A549 (cell line): Measurements from ENCODE around the gene ADGRD1. TPM values are rescaled to one million over a fixed set of nuclear protein-coding genes. Genes with fewer than 3 reads are reported as not detected.

Experiments
- ATAC-seq, 2 experiments: fragments of 200-7000 bp in 1 of 2; fragments of >200 bp in 1 of 2; cut with Nextera tagmentation in 1 of 2; cut with Tn5 transposase in 1 of 2; 3 replicates each; pipeline versions ENCODE4 v1.8.0 to v1.9.1; 2018 to 2020; ENCODE audit warnings: mild to moderate bottlenecking in 1 of 2, moderate library complexity in 1 of 2
- CTCF ChIA-PET: fragments of 300-600 bp; sonication (Branson Sonifier 250); formaldehyde crosslinking; extraction: SDS; loops from one replicate; lab custom pipeline; 2021; ENCODE audit warnings: antibody characterized with exemption, inconsistent platforms; lab: Yijun Ruan, JAX
- POLR2A ChIA-PET: fragments of 350-600 bp; formaldehyde crosslinking; extraction: SDS; loops from one replicate; lab custom pipeline; 2021; ENCODE audit warnings: antibody characterized with exemption, inconsistent platforms; lab: Yijun Ruan, JAX
- DNase-seq, 2 experiments: peaks; one replicate each; pipeline versions ENCODE4 v3.0.0 to v3.0.0-alpha.2; 2011 to 2016; ENCODE audit warnings: low read depth in 1 of 2, low spot score in 1 of 2
- FAIRE-seq: peaks from 2 replicates; lab custom pipeline; 2011; peaks lifted over from hg19 to GRCh38; lab: Jason Lieb, UNC
- H3K27ac ChIP-seq, 2 experiments: fragments of >200 bp; sonication (Bioruptor Twin); formaldehyde crosslinking; 3 replicates each; pipeline ENCODE4 v1.5.1; 2016 to 2017
- H3K4me1 ChIP-seq: fragments of >200 bp; sonication (Bioruptor Twin); formaldehyde crosslinking; 3 replicates; pipeline ENCODE4 v1.6.1; 2016
- H3K4me2 ChIP-seq: fragments of >200 bp; sonication (Bioruptor Twin); formaldehyde crosslinking; 3 replicates; pipeline ENCODE4 v1.6.1; 2016
- H3K4me3 ChIP-seq: fragments of >200 bp; sonication (Bioruptor Twin); formaldehyde crosslinking; 3 replicates; pipeline ENCODE4 v1.5.1; 2016
- H3K9me3 ChIP-seq: fragments of >200 bp; sonication (Bioruptor Twin); formaldehyde crosslinking; 3 replicates; pipeline ENCODE4 v1.6.1; 2016
- CEBPB ChIP-seq, 2 experiments: fragments of >200 bp in 1 of 2; sonication (Bioruptor Twin) in 1 of 2; formaldehyde crosslinking in 1 of 2; IDR thresholded peaks; 2 replicates each; pipeline ENCODE4 v1.6.1; 2012 to 2016
- CHD2 ChIP-seq: fragments of 150-350 bp; IDR thresholded peaks from 2 replicates; pipeline ENCODE4 v1.6.1; 2014; ENCODE audit warnings: low read length; ENCODE audit not compliant: partially characterized antibody
- CHD4 ChIP-seq: fragments of 200-600 bp; sonication (generic); IDR thresholded peaks from 2 replicates; pipeline ENCODE4 v1.6.1; 2016; ENCODE audit warnings: antibody characterized with exemption, mild to moderate bottlenecking, borderline replicate concordance
- EHMT2 ChIP-seq: fragments of 200-600 bp; sonication (generic); IDR thresholded peaks from 2 replicates; pipeline ENCODE4 v1.6.1; 2016; ENCODE audit warnings: antibody characterized with exemption, low read depth, mild to moderate bottlenecking, moderate library complexity
- EP300 ChIP-seq, 2 experiments: fragments of >200 bp; sonication (Bioruptor Twin); formaldehyde crosslinking; IDR thresholded peaks; 2 replicates in 1 of 2; 3 replicates in 1 of 2; pipeline ENCODE4 v1.6.1; 2016 to 2017
- ESRRA ChIP-seq: fragments of 150-350 bp; IDR thresholded peaks from 2 replicates; pipeline ENCODE4 v1.6.1; 2014; ENCODE audit warnings: mild to moderate bottlenecking, low read length, borderline replicate concordance
- FOSL2 ChIP-seq, 2 experiments: fragments of 450-650 bp in 1 of 2; fragments of >200 bp in 1 of 2; sonication (Bioruptor Twin) in 1 of 2; formaldehyde crosslinking; IDR thresholded peaks; 2 replicates each; pipeline versions ENCODE4 v1.5.0 to v1.6.1; 2016 to 2020; ENCODE audit warnings: mild to moderate bottlenecking in 1 of 2, moderate library complexity in 1 of 2
- GATA3 ChIP-seq: IDR thresholded peaks from 2 replicates; pipeline ENCODE4 v1.6.1; 2012; ENCODE audit warnings: borderline replicate concordance
- HOXB13 ChIP-seq: fragments of 250-450 bp; sonication (Bioruptor Pico); IDR thresholded peaks from 2 replicates; pipeline ENCODE4 v1.5.0; 2020; ENCODE audit warnings: low read depth, mild to moderate bottlenecking, moderate library complexity
- HOXB5 ChIP-seq: fragments of 250-450 bp; sonication (Bioruptor Pico); IDR thresholded peaks from 2 replicates; pipeline ENCODE4 v1.5.0; 2020; ENCODE audit warnings: mild to moderate bottlenecking, moderate library complexity
- JUN ChIP-seq, 2 experiments: fragments of >200 bp; sonication (Bioruptor Twin); formaldehyde crosslinking; IDR thresholded peaks; 2 replicates in 1 of 2; 3 replicates in 1 of 2; pipeline ENCODE4 v1.6.1; 2016 to 2017
- KDM1A ChIP-seq: fragments of 200-600 bp; sonication (generic); IDR thresholded peaks from 2 replicates; pipeline ENCODE4 v1.6.1; 2016; ENCODE audit warnings: low read depth, mild to moderate bottlenecking
- KDM5A ChIP-seq: fragments of 200-600 bp; sonication (generic); IDR thresholded peaks from 2 replicates; pipeline ENCODE4 v1.6.1; 2016; ENCODE audit warnings: antibody characterized with exemption, mild to moderate bottlenecking
- MAZ ChIP-seq: fragments of 150-350 bp; IDR thresholded peaks from 2 replicates; pipeline ENCODE4 v1.6.1; 2014; ENCODE audit warnings: antibody characterized with exemption, low read depth, low read length, borderline replicate concordance
- NPAS2 ChIP-seq: fragments of 250-450 bp; sonication (Bioruptor Pico); IDR thresholded peaks from 2 replicates; pipeline ENCODE4 v1.8.0; 2022; ENCODE audit warnings: mild to moderate bottlenecking, moderate library complexity, borderline replicate concordance
- RAD21 ChIP-seq, 2 experiments: fragments of >200 bp in 1 of 2; sonication (Bioruptor Twin) in 1 of 2; formaldehyde crosslinking in 1 of 2; IDR thresholded peaks in 1 of 2; conservative IDR thresholded peaks in 1 of 2; 2 replicates in 1 of 2; 3 replicates in 1 of 2; pipeline ENCODE4 v1.6.1; 2012 to 2018; ENCODE audit warnings: inconsistent platforms in 1 of 2
- RFX5 ChIP-seq: fragments of 450-650 bp; IDR thresholded peaks from 2 replicates; pipeline ENCODE4 v1.7.1; 2014; ENCODE audit warnings: antibody characterized with exemption, mild to moderate bottlenecking, moderate library complexity
- SMC3 ChIP-seq: fragments of >200 bp; sonication (Bioruptor Twin); formaldehyde crosslinking; IDR thresholded peaks from 3 replicates; pipeline ENCODE4 v1.6.1; 2018; ENCODE audit warnings: inconsistent platforms
- TFCP2L1 ChIP-seq: fragments of 250-450 bp; sonication (Bioruptor Pico); IDR thresholded peaks from 2 replicates; pipeline ENCODE4 v1.5.0; 2021; ENCODE audit warnings: mild to moderate bottlenecking
- ZFP36 ChIP-seq: fragments of 450-650 bp; IDR thresholded peaks from 2 replicates; pipeline ENCODE4 v1.6.1; 2014; ENCODE audit warnings: borderline replicate concordance; ENCODE audit not compliant: partially characterized antibody
- WGBS: methylation state at CpG from one replicate; pipeline ENCODE4 v1.1.6; 2017; ENCODE audit errors: missing lambda C conversion rate; 5-methylcytosine and 5-hydroxymethylcytosine counted together
- polyA plus RNA-seq, 4 experiments: library from polyadenylated mRNA; depleted of rRNA in 3 of 4; stranded (reverse); fragments of >200 nt; fragmentation: RNase III in 1 of 4; extraction: RNeasy Plus Mini Kit Qiagen cat#74134 plus additional on column Dnase treatment in 1 of 4; gene quantifications; 2 replicates in 3 of 4; 3 replicates in 1 of 4; pipeline ENCODE4 v1.2.3, GENCODE V29; 2011 to 2017
- TF ChIP-seq, protein P1 (sequence below): fragments of 450-650 bp; IDR thresholded peaks from 2 replicates; pipeline ENCODE4 v1.6.1; 2014; ENCODE audit warnings: antibody characterized with exemption
- TF ChIP-seq, protein P2 (sequence below): fragments of >200 bp; sonication (Bioruptor Twin); formaldehyde crosslinking; IDR thresholded peaks from 3 replicates; pipeline ENCODE4 v1.5.1; 2016

The ADGRD1 gene
- polyA plus RNA-seq, 2 of the 4 experiments (the other 2 are of a cell fraction), result 0.36 to 1.5 TPM

DNA sequence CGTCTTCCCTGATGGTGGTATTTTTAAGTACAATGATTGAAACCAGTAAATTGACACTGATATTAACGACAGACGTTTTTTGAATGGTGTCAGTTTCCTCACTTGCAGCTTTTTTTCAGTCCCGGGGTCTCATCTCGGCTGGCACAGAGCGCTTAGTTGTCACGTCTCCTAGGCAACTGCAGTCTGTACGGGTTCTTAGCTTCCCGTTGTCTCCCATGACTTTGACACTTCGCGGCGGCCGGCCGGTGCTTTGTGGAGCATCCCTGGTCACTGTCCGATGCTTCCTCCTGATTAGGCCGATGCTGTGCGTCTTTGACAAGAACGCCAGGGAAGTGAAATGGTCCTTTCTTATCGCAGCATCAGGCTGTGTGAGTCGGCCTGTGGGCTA, 67.4 kb downstream of the ADGRD1 start:
- 77% methylated on average over 20 of the region's 20 CpGs for WGBS
- H3K9me3 ChIP-seq, result no peaks in the 10 kb centered on the region
- ATAC-seq, result no peak
- DNase-seq, result no peak
- no peaks in the 10 kb centered on the region for H3K4me1 ChIP-seq
- no peak for FAIRE-seq
- TF ChIP-seq, protein P1, sequence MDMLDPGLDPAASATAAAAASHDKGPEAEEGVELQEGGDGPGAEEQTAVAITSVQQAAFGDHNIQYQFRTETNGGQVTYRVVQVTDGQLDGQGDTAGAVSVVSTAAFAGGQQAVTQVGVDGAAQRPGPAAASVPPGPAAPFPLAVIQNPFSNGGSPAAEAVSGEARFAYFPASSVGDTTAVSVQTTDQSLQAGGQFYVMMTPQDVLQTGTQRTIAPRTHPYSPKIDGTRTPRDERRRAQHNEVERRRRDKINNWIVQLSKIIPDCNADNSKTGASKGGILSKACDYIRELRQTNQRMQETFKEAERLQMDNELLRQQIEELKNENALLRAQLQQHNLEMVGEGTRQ, result no peak
- TF ChIP-seq HOXB5 (CRISPR knock-in tag) (no peak), JUN (IDR thresholded peaks at IDR 0.05) (no peak), HOXB13 (no peak), NPAS2 (CRISPR knock-in tag) (no peak)
- ChIA-PET CTCF (interaction anchor here (0.7 to 1.7 kb wide), 2 partner anchors 14 to 84 kb away, joined by 3 to 5 read pairs; no protein-coding TSS in a partner anchor), POLR2A (no interaction called here)
- H3K4me2 ChIP-seq, result no peak overlapping the region
- no peak overlapping the region for H3K27ac ChIP-seq
- H3K4me3 ChIP-seq, result no peak overlapping the region

DNA sequence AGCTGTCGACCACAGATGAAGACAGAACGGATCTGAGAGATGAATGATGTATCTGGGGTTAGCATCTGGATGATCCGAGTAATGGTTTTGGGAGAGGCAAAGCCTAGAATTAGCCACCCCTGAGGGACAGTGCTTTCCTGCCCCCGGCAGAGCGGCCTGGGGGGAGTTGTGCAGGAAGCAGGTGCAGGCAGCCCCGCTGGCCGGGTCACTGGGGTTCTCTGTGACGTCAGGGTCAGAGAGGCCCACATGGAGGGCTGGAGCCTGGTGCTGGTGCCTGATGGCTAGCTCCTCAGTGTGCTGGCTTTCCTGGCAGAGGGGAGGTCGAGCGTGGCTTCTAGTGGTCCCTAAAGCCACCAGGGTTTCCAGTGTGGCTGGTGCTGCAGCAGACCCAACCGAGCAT, 70.3 kb downstream of the ADGRD1 start:
- peaks cover 15% of the 10 kb centered on the region for H3K4me1 ChIP-seq
- H3K4me2 ChIP-seq, result no peak overlapping the region
- no peak overlapping the region for H3K27ac ChIP-seq
- TF ChIP-seq KDM5A (no peak), HOXB13 (no peak)
- ChIA-PET POLR2A (no interaction called here), CTCF (no interaction called here)
- no peak for FAIRE-seq
- H3K4me3 ChIP-seq, result no peak overlapping the region
- H3K9me3 ChIP-seq, result no peaks in the 10 kb centered on the region
- WGBS, result 60% methylated on average over 10 of the region's 11 CpGs
- no peak for ATAC-seq
- DNase-seq, result no peak

DNA sequence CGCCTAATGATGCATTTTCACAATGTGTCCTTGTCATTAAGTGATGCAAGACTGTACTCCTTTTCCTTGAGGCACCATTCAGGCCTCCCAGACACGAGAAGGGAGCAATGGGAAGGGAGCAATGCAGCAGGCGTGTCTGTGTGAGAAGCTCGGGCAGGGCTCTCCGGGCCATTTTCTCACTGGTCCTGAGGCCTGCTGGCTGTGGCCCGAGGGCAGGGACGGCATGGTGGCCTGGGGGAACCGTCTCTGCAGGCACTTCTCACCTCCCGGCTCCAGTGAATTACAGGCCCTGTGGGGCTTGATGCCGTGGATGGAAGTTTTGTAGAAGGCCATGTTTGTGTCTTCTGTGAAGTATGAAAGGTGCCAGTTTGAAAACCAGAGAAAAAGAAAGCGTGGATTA, 71.0 kb downstream of the ADGRD1 start:
- no peak for TF ChIP-seq MAZ
- no peak for TF ChIP-seq CEBPB (IDR thresholded peaks at IDR 0.05)
- no peak for TF ChIP-seq CHD4
- no peak for TF ChIP-seq CHD2
- no peak for TF ChIP-seq RAD21 (conservative IDR thresholded peaks at IDR 0.05 in 1 of 2, IDR thresholded peaks at IDR 0.05 in 1 of 2)
- no peak for TF ChIP-seq RFX5
- TF ChIP-seq, protein P2, sequence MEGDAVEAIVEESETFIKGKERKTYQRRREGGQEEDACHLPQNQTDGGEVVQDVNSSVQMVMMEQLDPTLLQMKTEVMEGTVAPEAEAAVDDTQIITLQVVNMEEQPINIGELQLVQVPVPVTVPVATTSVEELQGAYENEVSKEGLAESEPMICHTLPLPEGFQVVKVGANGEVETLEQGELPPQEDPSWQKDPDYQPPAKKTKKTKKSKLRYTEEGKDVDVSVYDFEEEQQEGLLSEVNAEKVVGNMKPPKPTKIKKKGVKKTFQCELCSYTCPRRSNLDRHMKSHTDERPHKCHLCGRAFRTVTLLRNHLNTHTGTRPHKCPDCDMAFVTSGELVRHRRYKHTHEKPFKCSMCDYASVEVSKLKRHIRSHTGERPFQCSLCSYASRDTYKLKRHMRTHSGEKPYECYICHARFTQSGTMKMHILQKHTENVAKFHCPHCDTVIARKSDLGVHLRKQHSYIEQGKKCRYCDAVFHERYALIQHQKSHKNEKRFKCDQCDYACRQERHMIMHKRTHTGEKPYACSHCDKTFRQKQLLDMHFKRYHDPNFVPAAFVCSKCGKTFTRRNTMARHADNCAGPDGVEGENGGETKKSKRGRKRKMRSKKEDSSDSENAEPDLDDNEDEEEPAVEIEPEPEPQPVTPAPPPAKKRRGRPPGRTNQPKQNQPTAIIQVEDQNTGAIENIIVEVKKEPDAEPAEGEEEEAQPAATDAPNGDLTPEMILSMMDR, result no peak
- no peak for TF ChIP-seq FOSL2 (IDR thresholded peaks at IDR 0.05)
- TF ChIP-seq FOSL2 (CRISPR knock-in tag; IDR thresholded peaks at IDR 0.05), result no peak
- TF ChIP-seq EHMT2, result no peak
- TF ChIP-seq EP300 (IDR thresholded peaks at IDR 0.05), result no peak
- no peak for TF ChIP-seq ZFP36
- FAIRE-seq (no peak), ATAC-seq (no peak), DNase-seq (no peak)
- ChIA-PET POLR2A (no interaction called here), CTCF (no interaction called here)
- H3K4me1 ChIP-seq, result peaks cover 16% of the 10 kb centered on the region
- no peaks in the 10 kb centered on the region for H3K9me3 ChIP-seq
- H3K27ac ChIP-seq, result no peak overlapping the region
- 72% methylated on average over 11 of the region's 11 CpGs for WGBS
- no peak overlapping the region for H3K4me3 ChIP-seq
- no peak overlapping the region for H3K4me2 ChIP-seq

DNA sequence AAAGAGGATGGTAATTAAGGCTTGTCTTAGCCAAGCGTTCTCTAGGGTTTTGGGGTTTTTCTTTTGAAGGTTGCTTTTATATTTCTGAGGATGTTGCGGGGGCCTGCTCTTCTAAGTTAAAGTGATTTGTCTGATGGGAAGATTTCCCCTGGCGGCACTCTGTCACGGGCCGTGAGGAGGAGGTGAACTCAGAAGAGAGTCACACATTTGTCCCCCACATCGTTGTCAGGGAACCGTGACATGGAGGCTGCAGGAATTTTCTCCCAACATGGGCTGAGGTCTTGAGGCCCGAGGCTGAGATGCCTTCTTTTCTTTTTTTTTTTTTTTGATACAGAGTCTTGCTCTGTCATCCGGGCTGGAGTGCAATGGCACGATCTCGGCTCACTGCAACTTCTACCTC, 71.5 kb downstream of the ADGRD1 start:
- Histone ChIP-seq H3K27ac (no peak overlapping the region), H3K4me2 (no peak overlapping the region), H3K9me3 (no peaks in the 10 kb centered on the region), H3K4me3 (no peak overlapping the region), H3K4me1 (peaks cover 16% of the 10 kb centered on the region)
- no peak for DNase-seq
- ChIA-PET POLR2A (no interaction called here), CTCF (no interaction called here)
- no peak for ATAC-seq
- no peak for FAIRE-seq
- WGBS, result 78% methylated on average over 11 of the region's 11 CpGs
- TF ChIP-seq CHD4, result no peak
- TF ChIP-seq ZFP36, result no peak
- no peak for TF ChIP-seq RFX5
- TF ChIP-seq, protein P1, result no peak
- TF ChIP-seq KDM5A, result no peak
- no peak for TF ChIP-seq ESRRA
- TF ChIP-seq SMC3, result no peak
- TF ChIP-seq JUN (IDR thresholded peaks at IDR 0.05), result no peak
- TF ChIP-seq GATA3, result no peak
- no peak for TF ChIP-seq TFCP2L1 (CRISPR knock-in tag)
- no peak for TF ChIP-seq FOSL2 (IDR thresholded peaks at IDR 0.05)
- TF ChIP-seq FOSL2 (CRISPR knock-in tag; IDR thresholded peaks at IDR 0.05), result no peak
- TF ChIP-seq KDM1A, result no peak
